K562 treated with DMSO at 1 percent for 24 hours (cell line): ENCODE data around the gene PLPPR1. TPM values are rescaled to one million over a fixed set of nuclear protein-coding genes. Genes with fewer than 3 reads are reported as not detected.

ENCODE experiments used
- total RNA-seq: library from RNA; unstranded; fragments of 300-600 nt; gene quantifications from 2 replicates; pipeline ENCODE4 v1.2.3, GENCODE V29; 2022; ENCODE audit warnings: low read depth; ENCODE audit not compliant: insufficient read depth

Gene PLPPR1
- total RNA-seq, result not detected in 2 replicates

GRCh38 chr9:101028346-101029314, at the start of gene PLPPR1:
TSS of gene PLPPR1 (plus strand) at chr9:101028727.

